GM18951 (cell line): Measurements from ENCODE around the gene PHIP.

ENCODE experiments used
- POLR2A ChIP-seq: IDR thresholded peaks from 4 replicates; pipeline ENCODE4 v1.6.1; 2011; ENCODE audit warnings: mild to moderate bottlenecking; ENCODE audit not compliant: insufficient read length, insufficient read depth; ENCODE audit errors: extremely low read depth
- in situ Hi-C: fragments of 300-500 bp; cut with MboI; formaldehyde crosslinking; loops from one replicate; pipeline ENCODE4 v1.12.0; 2022; ENCODE audit warnings: low sequenced_read_pairs, mixed read lengths, inconsistent platforms; ENCODE audit not compliant: unreplicated experiment

The PHIP gene

DNA sequence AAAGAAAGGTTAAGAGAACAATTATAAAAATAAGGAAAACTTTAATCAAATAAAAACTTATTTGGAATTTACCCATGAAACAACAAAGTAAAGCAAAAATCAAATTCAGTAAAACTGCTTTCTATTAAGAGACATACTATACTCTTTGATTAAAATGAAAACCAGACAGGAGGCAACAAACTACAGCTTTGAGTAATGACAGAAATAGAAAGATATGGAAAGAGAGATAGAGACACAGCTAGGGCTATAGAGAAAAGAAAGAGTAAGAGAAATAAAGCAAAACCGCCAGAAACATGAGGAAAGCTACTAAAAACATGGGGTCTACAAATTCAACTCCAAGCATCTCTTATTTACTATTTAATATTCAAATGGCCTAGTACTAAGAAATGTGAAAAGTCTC lies 67.6 kb downstream of the PHIP start:
- in situ Hi-C loops, result no loop called here
- no peak for TF ChIP-seq POLR2A

DNA sequence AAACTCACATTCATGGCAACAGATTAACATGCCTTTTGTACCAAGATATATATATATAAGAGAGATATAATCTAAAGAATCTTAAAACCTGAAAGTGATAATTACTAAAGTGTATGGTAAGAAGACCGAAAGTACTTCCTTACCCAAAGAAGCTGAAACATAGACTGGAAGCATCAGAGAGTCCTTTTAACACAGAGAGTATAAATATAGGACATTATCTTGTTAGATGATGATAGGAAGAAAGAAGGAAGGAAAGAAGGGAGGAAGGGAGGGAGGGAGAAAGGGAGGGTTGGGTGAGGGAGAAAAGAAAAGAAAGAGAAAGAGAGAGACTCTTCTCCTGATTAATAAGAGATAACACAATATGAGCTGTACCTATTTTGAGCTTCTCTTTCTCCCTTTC lies 68.2 kb downstream of the PHIP start:
- TF ChIP-seq POLR2A, result no peak
- in situ Hi-C loops, result no loop called here

DNA sequence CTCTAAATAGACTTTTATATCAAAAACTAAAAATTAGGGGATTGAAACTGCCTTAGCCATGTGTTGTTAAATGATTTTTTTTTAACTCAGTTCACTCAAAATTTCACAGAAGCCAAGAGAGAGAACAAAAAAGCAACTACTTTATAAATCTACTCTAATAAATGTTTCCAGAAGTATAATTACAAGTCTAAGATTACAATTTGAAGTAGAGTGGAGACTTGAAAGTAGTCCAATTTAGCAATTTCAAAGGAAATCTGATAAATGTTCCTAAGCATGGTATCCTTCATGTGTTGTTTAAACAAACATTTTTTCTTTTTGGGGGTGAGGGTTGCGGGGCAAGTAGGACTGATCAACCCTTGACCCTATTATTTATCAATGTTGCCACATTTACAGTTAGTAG lies 72.6 kb downstream of the PHIP start:
- in situ Hi-C loops, result no loop called here
- no peak for TF ChIP-seq POLR2A

DNA sequence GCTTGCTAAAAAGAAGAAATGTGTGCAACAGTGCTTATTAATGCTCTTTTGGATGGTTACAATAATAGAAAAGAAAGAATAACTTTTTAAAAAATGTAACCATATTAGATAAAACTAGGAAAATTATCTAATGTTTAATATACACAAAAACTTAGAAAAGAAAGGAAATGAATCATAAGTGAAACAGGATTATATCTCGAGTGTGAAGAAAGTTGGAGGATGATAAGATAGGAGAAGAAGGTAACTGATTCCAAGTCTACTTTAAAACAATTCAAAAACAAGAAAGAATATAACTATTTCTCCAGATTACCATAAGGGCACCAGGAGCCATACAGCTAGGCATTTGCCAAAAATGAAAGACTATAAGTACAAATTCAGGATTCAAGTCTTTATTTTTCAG lies 73.0 kb downstream of the PHIP start:
- in situ Hi-C loops, result no loop called here

DNA sequence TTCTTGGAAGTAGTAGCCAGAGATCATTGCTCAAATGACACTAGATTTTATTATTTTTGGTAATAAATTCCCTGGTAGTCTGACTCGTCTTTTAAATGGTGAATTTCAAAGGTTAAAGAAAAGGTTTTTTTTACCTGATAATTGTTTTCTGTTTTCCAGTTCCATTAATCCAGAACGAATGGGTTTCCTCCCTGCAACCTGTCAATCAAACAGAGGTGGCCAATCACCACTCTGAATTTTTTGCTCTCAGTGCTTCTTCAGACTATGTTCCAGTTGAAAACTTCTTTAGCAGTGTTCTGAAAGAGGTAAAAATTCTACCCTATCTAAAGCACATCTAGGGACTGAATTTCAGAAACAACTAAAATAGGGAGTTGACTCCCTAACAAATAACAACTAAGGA lies 73.8 kb downstream of the PHIP start:
- in situ Hi-C loops, result no loop called here
- TF ChIP-seq POLR2A, result no peak

More for the DNA sequence above, 73.0 kb downstream of the PHIP start:
- no peak for TF ChIP-seq POLR2A

DNA sequence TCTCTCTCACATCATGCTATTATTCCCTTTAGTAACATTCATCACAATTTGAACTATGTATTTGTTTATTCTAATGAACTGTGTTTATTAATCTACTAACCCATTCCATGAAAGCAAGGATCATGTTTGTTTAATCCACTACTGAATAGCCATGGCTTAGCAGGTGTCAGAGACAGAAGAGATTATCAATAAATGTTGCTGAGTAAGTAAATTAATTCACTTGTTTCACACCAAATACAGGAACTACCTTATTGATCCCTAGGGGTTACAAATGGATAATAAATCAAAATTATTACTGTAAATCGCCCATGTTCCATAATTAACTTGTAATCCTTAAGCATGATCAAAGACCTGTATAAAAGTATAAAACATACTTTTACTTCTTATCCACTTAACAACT lies 76.6 kb downstream of the PHIP start:
- no peak for TF ChIP-seq POLR2A
- in situ Hi-C loops, result no loop called here

DNA sequence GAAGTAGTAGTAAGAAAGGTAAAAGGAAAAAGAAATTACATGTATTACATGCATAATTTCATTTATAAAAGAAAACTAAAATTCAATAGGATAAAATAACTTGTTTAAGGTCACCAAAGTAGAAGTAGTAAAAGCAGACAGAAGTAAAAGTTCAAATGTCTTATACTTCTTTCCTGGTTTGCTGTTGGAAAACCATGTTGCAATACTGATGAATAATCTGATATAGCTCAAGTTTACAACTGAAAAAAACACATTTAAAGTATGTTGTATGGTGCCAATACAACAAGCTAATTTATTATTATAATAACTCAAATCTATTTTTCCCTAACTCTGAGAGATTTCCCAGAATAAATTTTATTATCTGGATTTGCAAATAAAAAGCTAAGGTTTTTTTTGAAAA lies 78.3 kb downstream of the PHIP start:
- TF ChIP-seq POLR2A, result no peak

DNA sequence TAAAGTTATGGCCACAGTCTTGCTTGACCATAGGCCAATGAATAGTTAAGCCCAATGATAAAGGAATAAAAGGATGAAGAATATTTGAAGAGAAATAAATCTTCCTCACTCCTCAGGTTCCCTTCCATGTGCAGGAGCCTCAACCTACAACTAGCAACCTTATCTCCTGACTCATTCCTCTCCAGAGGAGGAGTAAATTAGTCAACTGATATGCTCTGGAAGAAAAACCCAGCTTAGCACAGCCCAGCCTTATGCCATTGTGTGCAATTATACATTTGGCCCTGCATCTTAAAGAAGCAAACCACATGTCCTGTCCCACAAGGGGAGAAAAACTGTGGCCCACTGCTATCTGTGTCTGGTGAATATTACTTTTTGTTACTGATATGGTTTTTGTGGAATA lies 82.1 kb downstream of the PHIP start:
- no peak for TF ChIP-seq POLR2A
- in situ Hi-C loops, result no loop called here

More for the DNA sequence above, 78.3 kb downstream of the PHIP start:
- in situ Hi-C loops, result no loop called here

DNA sequence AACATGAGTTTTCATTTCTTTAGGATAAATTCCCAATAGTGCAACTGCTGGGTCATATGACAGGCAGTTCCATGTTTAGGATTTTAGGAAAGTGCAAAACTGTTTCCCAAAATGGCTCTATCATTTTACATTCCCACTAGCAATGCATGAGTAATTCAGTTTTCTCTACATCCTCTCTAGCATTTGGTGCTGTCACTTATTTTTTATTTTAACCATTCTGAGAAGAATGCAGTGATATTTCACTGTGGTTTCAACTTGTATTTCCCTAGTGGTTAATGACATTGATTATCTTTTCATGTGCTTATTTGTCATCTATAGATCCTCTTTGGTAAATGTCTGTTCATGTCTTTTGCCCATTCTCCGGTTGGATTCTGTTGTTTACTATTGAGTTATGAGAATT lies 82.7 kb downstream of the PHIP start:
- TF ChIP-seq POLR2A, result no peak
- in situ Hi-C loops, result no loop called here

DNA sequence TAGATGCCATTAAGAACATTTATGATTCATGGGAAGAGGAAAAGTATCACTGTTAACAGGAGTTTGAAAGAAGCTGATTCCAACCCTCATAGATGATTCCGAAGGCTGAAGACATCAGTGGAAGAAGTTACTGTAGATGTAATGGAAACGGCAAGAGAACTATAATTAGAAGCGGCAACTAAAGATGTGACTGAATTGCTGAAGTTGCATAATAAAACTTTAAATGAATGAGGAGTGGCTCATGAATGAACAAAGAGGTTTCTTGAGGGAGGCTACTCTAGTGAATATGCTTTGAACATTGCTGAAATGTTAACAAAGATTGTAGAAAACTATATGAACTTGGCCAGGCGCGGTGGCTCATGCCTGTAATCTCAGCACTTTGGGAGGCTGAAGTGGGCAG lies 84.1 kb downstream of the PHIP start:
- no peak for TF ChIP-seq POLR2A
- in situ Hi-C loops, result no loop called here

DNA sequence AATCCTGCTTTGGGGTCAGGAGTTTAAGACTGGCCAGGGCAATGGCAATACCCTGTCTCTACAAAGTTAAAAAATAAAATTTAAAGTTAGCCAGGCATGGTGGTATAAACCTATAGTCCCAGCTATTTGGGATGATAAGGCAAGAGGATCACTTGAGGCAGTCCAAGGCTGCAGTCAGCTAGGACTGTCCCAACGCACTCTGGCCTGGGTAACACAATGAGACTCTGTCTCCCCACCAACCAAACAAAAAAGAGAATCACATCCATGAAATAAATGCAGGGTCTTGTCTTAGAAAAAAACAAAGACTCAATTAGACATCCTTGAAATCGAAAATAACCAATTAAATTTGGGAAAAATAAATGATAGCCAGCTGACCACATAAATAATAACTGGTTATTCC lies 88.9 kb downstream of the PHIP start:
- TF ChIP-seq POLR2A, result no peak
- in situ Hi-C loops, result no loop called here

DNA sequence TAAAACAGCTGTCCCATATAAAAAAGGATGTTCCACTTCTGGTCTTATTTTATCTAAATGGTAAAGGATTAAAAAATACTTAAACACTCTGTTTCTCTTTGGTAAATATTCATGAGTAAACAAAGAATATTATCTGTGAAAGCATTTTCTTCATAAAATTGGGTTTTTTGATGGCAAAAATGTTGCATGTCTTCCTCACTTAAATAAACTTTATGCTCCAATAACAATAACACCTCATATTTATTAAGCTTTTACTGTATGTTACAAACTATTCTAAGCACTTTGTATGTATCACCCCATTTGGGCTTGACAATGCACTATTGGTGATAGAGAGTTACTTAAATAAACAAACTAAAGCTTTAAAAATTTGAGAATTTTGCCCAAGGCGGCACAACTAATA lies 91.9 kb downstream of the PHIP start:
- in situ Hi-C loops, result no loop called here
- no peak for TF ChIP-seq POLR2A

DNA sequence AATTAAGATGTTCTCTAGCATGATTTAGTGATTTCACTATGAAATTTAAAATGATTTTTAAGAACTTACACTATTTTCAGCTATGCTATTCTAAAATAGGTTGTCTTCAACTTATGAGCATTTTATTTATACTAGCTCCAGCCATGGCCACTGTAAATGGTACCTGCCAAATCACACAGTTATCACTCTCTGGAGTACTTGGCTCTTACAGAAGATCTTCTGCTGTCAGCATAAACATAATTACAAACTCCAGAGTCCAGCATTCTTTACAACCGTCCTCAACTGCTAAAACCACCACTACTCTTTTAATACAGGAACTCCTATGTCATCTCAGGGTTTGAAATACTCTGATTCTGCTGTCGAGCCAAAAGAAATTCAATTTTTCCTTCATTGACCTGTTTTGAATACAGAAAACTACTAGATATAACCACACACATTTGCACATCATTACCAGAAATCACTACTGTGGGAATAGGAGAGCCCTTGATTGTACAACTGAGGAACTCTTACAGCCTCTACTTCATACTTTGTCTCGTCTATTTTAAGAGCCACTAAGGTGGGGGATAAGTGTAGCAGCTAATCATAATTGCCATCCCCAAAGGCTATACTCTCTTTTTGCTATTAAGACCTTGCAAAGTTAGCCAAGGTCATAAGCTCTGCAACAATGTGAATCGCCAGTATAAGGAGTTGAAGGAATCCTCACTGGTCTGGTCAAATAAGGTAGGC lies 93.7 kb downstream of the PHIP start:
- in situ Hi-C loops, result no loop called here
- no peak for TF ChIP-seq POLR2A

DNA sequence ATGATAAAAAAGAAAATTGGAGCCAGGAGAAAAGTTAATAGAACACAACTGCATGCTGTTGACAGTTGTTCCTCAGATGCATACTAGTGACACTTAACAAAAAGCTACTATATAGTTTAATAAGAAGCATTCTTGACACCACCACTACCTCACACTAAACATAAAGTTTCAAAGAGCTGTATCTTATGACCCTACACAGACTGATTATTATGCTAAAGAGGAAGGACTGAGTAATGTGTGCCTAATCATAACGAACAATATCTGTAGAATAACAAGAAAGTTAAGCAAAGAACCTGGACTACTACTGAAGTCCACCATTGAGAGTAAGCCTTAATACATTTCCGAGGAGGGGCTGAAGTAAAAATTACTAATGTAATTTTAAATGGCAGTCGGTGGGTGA lies 110.9 kb downstream of the PHIP start:
- TF ChIP-seq POLR2A, result no peak
- in situ Hi-C loops, result no loop called here

DNA sequence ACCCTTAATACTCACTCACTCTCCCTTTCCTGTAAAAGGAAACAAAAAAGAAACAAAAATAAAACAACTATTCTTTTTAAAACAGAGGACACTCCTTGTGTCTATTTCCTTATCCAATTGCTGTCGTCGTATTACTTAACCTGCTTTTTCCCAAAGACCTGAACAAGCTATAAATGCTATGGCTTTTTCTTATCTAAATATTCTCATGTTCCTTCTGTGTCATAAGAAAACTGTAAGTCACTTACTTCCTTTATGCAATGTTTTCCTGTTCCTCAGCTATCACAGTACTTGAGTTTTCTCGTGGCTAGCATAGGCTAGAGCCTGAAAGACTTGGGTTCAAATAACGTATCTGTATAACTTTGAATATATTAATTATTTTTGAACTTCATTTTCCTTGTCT lies 111.5 kb downstream of the PHIP start:
- no peak for TF ChIP-seq POLR2A
- in situ Hi-C loops, result no loop called here
